K562 (cell line): ENCODE results near the gene SORT1. TPM values are rescaled to one million over a fixed set of nuclear protein-coding genes. Genes with fewer than 3 reads are reported as not detected.
A peak's percentile ranks its signal among the peaks of the same experiment; 100 is the strongest.

Experiments
- ATAC-seq: fragments of 200-7000 bp; cut with Tn5 transposase; 3 replicates; pipeline ENCODE4 v1.9.1; 2020; ENCODE audit warnings: moderate library complexity
- BruUV-seq: library from RNA; stranded (reverse); fragments of 400-500 nt; replicated peaks from 2 replicates; lab custom pipeline; 2021; lab: Mats Ljungman, UMichigan
- CTCF ChIA-PET: fragments of 300-600 bp; formaldehyde crosslinking; extraction: SDS; loops from one replicate; lab custom pipeline; 2021; ENCODE audit warnings: low intra/inter-chr PET ratio; lab: Yijun Ruan, JAX
- POLR2A ChIA-PET: fragments of 300-600, 350-650 bp; sonication (Branson Sonifier 250); formaldehyde crosslinking; extraction: SDS; loops from one replicate; lab custom pipeline; 2021; ENCODE audit warnings: antibody characterized with exemption, inconsistent platforms; lab: Yijun Ruan, JAX
- DNase-seq, 4 experiments: peaks; one replicate each; pipeline versions ENCODE4 v3.0.0 to v3.0.0-alpha.2; 2011 to 2018; ENCODE audit warnings: low spot score in 3 of 4, mixed read lengths in 3 of 4; ENCODE audit errors: extremely low read depth in 1 of 4
- FAIRE-seq: peaks from 2 replicates; lab custom pipeline; 2011; peaks lifted over from hg19 to GRCh38; lab: Jason Lieb, UNC
- H2AFZ ChIP-seq: 2 replicates; pipeline ENCODE4 v1.6.0; 2011; ENCODE audit warnings: low read depth, low read length, control low read depth, inconsistent platforms
- H3K27ac ChIP-seq: fragments of 200-600 bp; 3 replicates; pipeline ENCODE4 v1.8.0; 2011; ENCODE audit warnings: low read depth, mild to moderate bottlenecking, control low read depth, inconsistent platforms, low read length, moderate library complexity, mixed read lengths; ENCODE audit errors: extremely low read depth
- H3K27me3 ChIP-seq, 2 experiments: fragments of 300-600 bp in 1 of 2; 2 replicates in 1 of 2; 3 replicates in 1 of 2; pipeline versions ENCODE4 v1.6.0 to v1.8.0; 2011; ENCODE audit warnings: inconsistent platforms in 2 of 2, low read length in 2 of 2, mild to moderate bottlenecking in 1 of 2, mixed read lengths in 1 of 2, moderate library complexity in 1 of 2; ENCODE audit not compliant: control insufficient read depth in 2 of 2, insufficient read depth in 2 of 2
- H3K36me3 ChIP-seq: fragments of 300-600 bp; 3 replicates; pipeline ENCODE4 v1.8.0; 2011; ENCODE audit warnings: mild to moderate bottlenecking, low read length, inconsistent platforms; ENCODE audit not compliant: control insufficient read depth, insufficient read depth
- H3K4me1 ChIP-seq, 2 experiments: fragments of 200-600 bp in 1 of 2; replicated peaks in 1 of 2; 2 replicates in 1 of 2; 3 replicates in 1 of 2; pipeline versions ENCODE4 v1.5.1 to v1.8.0; 2011; ENCODE audit warnings: inconsistent platforms in 2 of 2, low read length in 2 of 2, mild to moderate bottlenecking in 1 of 2, mixed read lengths in 1 of 2, moderate library complexity in 1 of 2; ENCODE audit not compliant: control insufficient read depth in 2 of 2, insufficient read depth in 2 of 2
- H3K4me2 ChIP-seq: 2 replicates; pipeline ENCODE4 v1.6.1; 2011; ENCODE audit warnings: low read length, control low read depth, inconsistent platforms, mixed read lengths; ENCODE audit not compliant: insufficient read depth
- H3K4me3 ChIP-seq: fragments of 200-600 bp; sonication (generic), shearing (Covaris generic); 2 replicates; pipeline ENCODE4 v1.5.1; 2016; ENCODE audit warnings: control low read depth, inconsistent platforms
- H3K79me2 ChIP-seq: fragments of 200-600 bp; 3 replicates; pipeline ENCODE4 v1.8.0; 2011; ENCODE audit warnings: low read length, inconsistent platforms; ENCODE audit not compliant: control insufficient read depth, insufficient read depth
- H3K9ac ChIP-seq, 2 experiments: 2 replicates each; pipeline versions ENCODE4 v1.6.0 to v1.6.1; 2011; ENCODE audit warnings: low read depth in 2 of 2, low read length in 2 of 2, control low read depth in 1 of 2, inconsistent platforms in 1 of 2, mild to moderate bottlenecking in 1 of 2, mixed read lengths in 1 of 2; ENCODE audit not compliant: insufficient read depth in 1 of 2
- H3K9me1 ChIP-seq: one replicate; pipeline ENCODE4 v1.6.0; 2011; ENCODE audit warnings: inconsistent platforms, mild to moderate bottlenecking, low read length, moderate library complexity; ENCODE audit not compliant: control insufficient read depth, insufficient read depth
- H3K9me3 ChIP-seq: replicated peaks from 2 replicates; pipeline ENCODE4 v1.5.1; 2011; ENCODE audit warnings: low read depth, low read length, inconsistent platforms; ENCODE audit not compliant: control insufficient read depth, insufficient read depth
- H4K20me1 ChIP-seq: replicated peaks from 2 replicates; pipeline ENCODE4 v1.6.1; 2011; ENCODE audit warnings: low read length, inconsistent platforms, mixed read lengths; ENCODE audit not compliant: control insufficient read depth, insufficient read depth
- CBFB ChIP-seq: sonication (generic); formaldehyde crosslinking; IDR thresholded peaks from 2 replicates; pipeline ENCODE4 v1.4.0; 2020; ENCODE audit warnings: mild to moderate bottlenecking, missing genetic modification reagents
- HMG20A ChIP-seq: fragments of 450-650 bp; formaldehyde crosslinking; conservative IDR thresholded peaks from 2 replicates; pipeline ENCODE4 v1.4.0; 2020; ENCODE audit warnings: mild to moderate bottlenecking, mixed read lengths
- MBD1 ChIP-seq: fragments of 250-450 bp; sonication (Bioruptor Pico); IDR thresholded peaks from 2 replicates; pipeline ENCODE4 v1.8.0; 2022; ENCODE audit warnings: inconsistent platforms
- POLR2AphosphoS5 ChIP-seq: IDR thresholded peaks from 2 replicates; pipeline ENCODE4 v1.6.1; 2011; ENCODE audit warnings: mild to moderate bottlenecking, low read depth, low read length, moderate library complexity; ENCODE audit not compliant: control insufficient read depth, insufficient read depth
- PPARD ChIP-seq: fragments of 250-450 bp; sonication (Bioruptor Pico); IDR thresholded peaks from 2 replicates; pipeline ENCODE4 v1.8.0; 2022; ENCODE audit warnings: inconsistent platforms, mild to moderate bottlenecking, moderate library complexity
- RBM34 ChIP-seq: fragments of 200-400 bp; formaldehyde crosslinking; IDR thresholded peaks from 2 replicates; pipeline ENCODE4 v1.6.1; 2018; ENCODE audit warnings: low read length, borderline replicate concordance; ENCODE audit not compliant: insufficient read depth
- SIN3B ChIP-seq: fragments of 450-650 bp; IDR thresholded peaks from 2 replicates; pipeline ENCODE4 v1.6.1; 2017; ENCODE audit warnings: low read depth, mild to moderate bottlenecking, moderate library complexity
- SNIP1 ChIP-seq: fragments of 450-650 bp; IDR thresholded peaks from 2 replicates; pipeline ENCODE4 v1.7.1; 2017; ENCODE audit warnings: low read depth, mild to moderate bottlenecking
- SREBF2 ChIP-seq: sonication (generic); formaldehyde crosslinking; IDR thresholded peaks from 2 replicates; pipeline ENCODE4 v1.4.0; 2020; ENCODE audit warnings: mild to moderate bottlenecking, missing genetic modification reagents
- TARDBP ChIP-seq: fragments of 450-650 bp; IDR thresholded peaks from 2 replicates; pipeline ENCODE4 v1.6.1; 2016
- THAP12 ChIP-seq: fragments of 250-450 bp; sonication (Bioruptor Pico); IDR thresholded peaks from 2 replicates; pipeline ENCODE4 v1.9.0; 2021; ENCODE audit warnings: mild to moderate bottlenecking, inconsistent platforms
- ZBTB1 ChIP-seq: sonication (generic); formaldehyde crosslinking; IDR thresholded peaks from 2 replicates; pipeline ENCODE4 v1.8.1; 2023; ENCODE audit warnings: missing genetic modification reagents, low read depth, mild to moderate bottlenecking, borderline replicate concordance
- ZNF766 ChIP-seq: fragments of 200-800 bp; sonication (Bioruptor generic); conservative IDR thresholded peaks from 2 replicates; pipeline ENCODE4 v1.6.1; 2016; ENCODE audit warnings: missing genetic modification characterization, missing compliant biosample characterization
- WGBS: fragments of 100-300 bp; shearing (Covaris generic); methylation state at CpG from one replicate; pipeline ENCODE4 v1.1.6; 2016; ENCODE audit warnings: low coverage, mixed read lengths; ENCODE audit not compliant: insufficient coverage; ENCODE audit errors: missing lambda C conversion rate; 5-methylcytosine and 5-hydroxymethylcytosine counted together
- in situ Hi-C: fragments of 300-500 bp; cut with MboI; formaldehyde crosslinking; loops from 4 replicates; pipeline ENCODE4 v1.15.0; 2018; ENCODE audit warnings: inconsistent platforms, mixed read lengths
- intact Hi-C: fragments of 100-400 bp; cut with micrococcal nuclease; formaldehyde crosslinking; loops from 2 replicates; pipeline ENCODE4 v1.14.2; 2022
- polyA plus RNA-seq, 8 experiments: library from polyadenylated mRNA; depleted of rRNA in 4 of 8; stranded (reverse) in 5 of 8; unstranded in 3 of 8; fragments of >200 nt; fragmentation: Nextera tagmentation in 2 of 8; fragmentation: Illumina TruSeq in 1 of 8; extraction: Ambion mirVana in 2 of 8; extraction: Trizol in 1 of 8; gene quantifications; 2 replicates each; pipeline versions ENCODE4 v1.2.1 to v1.2.3, GENCODE V29; 2011 to 2014; ENCODE audit warnings: inconsistent platforms in 1 of 8, missing spikeins in 1 of 8
- total RNA-seq, 7 experiments: library from RNA; depleted of rRNA in 6 of 7; stranded (reverse); fragments of >200 nt in 6 of 7; fragmentation: Illumina TruSeq in 2 of 7; extraction: Trizol in 2 of 7; gene quantifications; 2 replicates each; pipeline versions ENCODE4 v1.2.1 to v1.2.3, GENCODE V29; 2011 to 2021; ENCODE audit warnings: low replicate concordance in 1 of 7

The SORT1 gene
- total and polyA plus RNA-seq, 9 of the 15 experiments (the other 6 are each of a cell fraction or from before 2014, with no cell fraction given), result 27.4 to 112 (median 65.0) TPM

GRCh38 chr1:109282497-109282951 is 115.2 kb downstream of the SORT1 start:
- in situ Hi-C loops (no loop called here), intact Hi-C loops (loop anchor here (2.0 kb wide), 1 partner anchor 116 kb away; no protein-coding TSS in a partner anchor)
- 8% methylated on average over 10 of the region's 10 CpGs for WGBS
- Histone ChIP-seq H3K27me3 (no peaks in the 10 kb centered on the region), H3K9ac (peak overlapping the region; percentile 90 to 94), H3K36me3 (peaks cover 36% of the 10 kb centered on the region; the same call in 2 of the 3 replicates), H3K27ac (peak overlapping the region; percentile 97), H2AFZ (peak overlapping the region; percentile 95), H3K79me2 (peaks cover 28% of the 10 kb centered on the region), H3K4me1 (peaks cover 36 to 42% of the 10 kb centered on the region in 2 experiments), H4K20me1 (peaks cover 3% of the 10 kb centered on the region; the same call in 1 of the 2 replicates), H3K9me3 (no peaks in the 10 kb centered on the region), H3K4me3 (peak overlapping the region; percentile 68), H3K4me2 (peak overlapping the region; percentile 99), H3K9me1 (no peaks in the 10 kb centered on the region)
- BruUV-seq, result TSS peak; percentile 50
- ATAC-seq (no peak), DNase-seq (no peak), FAIRE-seq (no peak)
- ChIA-PET CTCF (interaction anchor here (0.9 kb wide), 1 partner anchor 117 kb away, joined by 6 read pairs; no protein-coding TSS in a partner anchor), POLR2A (interaction anchor here (0.6 to 1.9 kb wide), 19 partner anchors 11 to 250 kb away, joined by 3 to 16 read pairs (median 3); partner anchors contain the start of gene SORT1)
- TF ChIP-seq SREBF2 (CRISPR knock-in tag) (0 out of 2 replicates have a peak, but pooled peaks have one; percentile 88), RBM34 (no peak), SNIP1 (0 out of 2 replicates have a peak, but pooled peaks have one; percentile 20), SIN3B (0 out of 2 replicates have a peak, but pooled peaks have one; percentile 14), CBFB (CRISPR knock-in tag) (0 out of 2 replicates have a peak, but pooled peaks have one; percentile 66), ZNF766 (CRISPR knock-in tag) (0 out of 2 replicates have a peak, but pooled peaks have one; percentile 2), MBD1 (CRISPR knock-in tag) (no peak), THAP12 (peak; percentile 18; the same call in 1 of the 2 replicates), PPARD (CRISPR knock-in tag) (no peak), TARDBP (0 out of 2 replicates have a peak, but pooled peaks have one; percentile 19), HMG20A (CRISPR knock-in tag) (no peak), POLR2AphosphoS5 (no peak), ZBTB1 (CRISPR knock-in tag) (0 out of 2 replicates have a peak, but pooled peaks have one; percentile 42)
